Fibroblast of lung (primary cell): ENCODE measurements around the gene AK9.

Source experiments
- CTCF ChIP-seq, 2 donors: IDR thresholded peaks in 1 of 2; conservative IDR thresholded peaks in 1 of 2; 1 replicate in 1 of 2; 2 replicates in 1 of 2; pipeline ENCODE4 v1.5.1; 2011 to 2012; ENCODE audit warnings: low read length in 2 of 2, control low read depth in 1 of 2, inconsistent platforms in 1 of 2, low read depth in 1 of 2, mild to moderate bottlenecking in 1 of 2
- EZH2 ChIP-seq: IDR thresholded peaks from 2 replicates; pipeline ENCODE4 v1.5.1; 2012; ENCODE audit warnings: low read length, control low read depth, mild to moderate bottlenecking; ENCODE audit errors: missing control alignments

DNA sequence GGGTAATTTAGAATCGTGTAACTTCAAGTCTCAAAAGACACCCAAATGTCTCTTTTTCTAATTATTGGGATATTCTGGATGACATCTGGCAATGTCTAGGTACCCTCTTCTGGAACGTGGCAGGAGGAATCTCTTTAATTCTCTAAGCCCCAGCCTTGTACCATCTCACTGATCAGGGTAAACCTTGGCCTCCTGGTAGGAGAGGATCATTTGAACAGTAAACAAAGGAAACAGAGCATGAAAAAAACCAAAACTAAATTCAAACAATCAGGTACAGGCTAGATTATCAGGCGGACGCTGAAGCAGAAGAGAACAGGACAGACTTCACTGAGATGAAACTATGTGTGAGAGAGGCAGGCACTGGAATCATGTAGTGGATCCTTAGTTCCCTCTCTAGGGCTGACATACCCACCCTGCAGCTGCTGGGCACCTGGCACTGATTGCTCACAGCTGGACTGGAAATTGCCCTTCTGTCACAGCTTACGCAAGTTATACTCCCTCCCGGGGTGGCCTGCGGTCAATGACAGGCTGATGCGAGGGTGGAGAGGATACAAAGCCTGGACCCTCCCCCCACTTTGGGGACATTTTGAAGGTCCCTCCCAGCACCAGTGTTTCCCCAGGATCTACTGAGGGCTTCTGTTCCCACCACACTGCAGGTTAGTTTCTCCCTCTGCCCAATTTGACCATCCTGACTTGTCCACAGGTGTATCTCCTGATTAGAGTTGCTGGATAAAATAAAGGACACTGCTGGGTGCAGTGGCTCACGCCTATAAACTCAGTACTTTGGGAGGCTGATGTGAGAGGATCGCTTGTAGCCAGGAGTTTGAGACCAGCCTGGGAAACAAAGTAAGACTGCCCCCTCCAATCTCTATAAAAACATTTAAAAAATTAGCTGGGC, 187.4 kb downstream of the AK9 start:
- no peak for TF ChIP-seq CTCF (conservative IDR thresholded peaks at IDR 0.05 in 1 of 2, IDR thresholded peaks at IDR 0.05 in 1 of 2; ENCODE audit: low read depth in 1 of 2, low read length in 2 of 2)
- no peak for TF ChIP-seq EZH2
